SK-N-SH treated with all-trans-retinoic acid at 6 μM for 48 hours (cell line): ENCODE results near the gene GBGT1.

Experiments
- ARNTL ChIP-seq: fragments of 450-650 bp; formaldehyde crosslinking; IDR thresholded peaks from 2 replicates; pipeline ENCODE4 v1.5.0; 2020; ENCODE audit warnings: low read depth, mild to moderate bottlenecking, moderate library complexity, borderline replicate concordance
- CREB5 ChIP-seq: fragments of 250-450 bp; sonication (Bioruptor Pico); IDR thresholded peaks from 2 replicates; pipeline ENCODE4 v1.5.1; 2020; ENCODE audit warnings: low read depth, mild to moderate bottlenecking, moderate library complexity
- CSRNP3 ChIP-seq: fragments of 250-450 bp; sonication (Bioruptor Pico); IDR thresholded peaks from 2 replicates; pipeline ENCODE4 v1.5.1; 2021; ENCODE audit warnings: mild to moderate bottlenecking, moderate library complexity
- ESRRG ChIP-seq: fragments of 250-450 bp; sonication (Bioruptor Pico); IDR thresholded peaks from 2 replicates; pipeline ENCODE4 v1.6.1; 2021; ENCODE audit warnings: mild to moderate bottlenecking
- GLIS3 ChIP-seq: fragments of 250-450 bp; sonication (Bioruptor Pico); IDR thresholded peaks from 2 replicates; pipeline ENCODE4 v1.5.0; 2020; ENCODE audit warnings: mild to moderate bottlenecking, moderate library complexity
- PATZ1 ChIP-seq: fragments of 250-450 bp; sonication (Bioruptor Pico); IDR thresholded peaks from 2 replicates; pipeline ENCODE4 v1.8.0; 2020; ENCODE audit warnings: mild to moderate bottlenecking, moderate library complexity, borderline replicate concordance
- SNAI2 ChIP-seq: fragments of 250-450 bp; sonication (Bioruptor Pico); IDR thresholded peaks from 2 replicates; pipeline ENCODE4 v1.5.0; 2020; ENCODE audit warnings: mild to moderate bottlenecking, moderate library complexity
- TCF4 ChIP-seq: fragments of 250-450 bp; sonication (Bioruptor Pico); IDR thresholded peaks from 2 replicates; pipeline ENCODE4 v1.8.0; 2021; ENCODE audit warnings: mild to moderate bottlenecking, moderate library complexity, borderline replicate concordance
- TOX ChIP-seq: fragments of 250-450 bp; sonication (Bioruptor Pico); IDR thresholded peaks from 2 replicates; pipeline ENCODE4 v1.8.0; 2021; ENCODE audit warnings: mild to moderate bottlenecking, moderate library complexity, borderline replicate concordance
- ZC3H10 ChIP-seq: fragments of 250-450 bp; sonication (Bioruptor Pico); IDR thresholded peaks from 2 replicates; pipeline ENCODE4 v1.5.1; 2021; ENCODE audit warnings: mild to moderate bottlenecking, moderate library complexity
- ZFP3 ChIP-seq: fragments of 250-450 bp; sonication (Bioruptor Pico); IDR thresholded peaks from 2 replicates; pipeline ENCODE4 v1.5.0; 2020; ENCODE audit warnings: mild to moderate bottlenecking, moderate library complexity
- ZFP30 ChIP-seq: fragments of 450-650 bp; formaldehyde crosslinking; IDR thresholded peaks from 2 replicates; pipeline ENCODE4 v1.5.0; 2022; ENCODE audit warnings: mild to moderate bottlenecking, moderate library complexity
- ZNF565 ChIP-seq: fragments of 450-650 bp; formaldehyde crosslinking; conservative IDR thresholded peaks from 2 replicates; pipeline ENCODE4 v1.5.0; 2020; ENCODE audit warnings: low read depth, mild to moderate bottlenecking, moderate library complexity

GRCh38 chr9:133112663-133113026 lies 51.1 kb downstream of the GBGT1 start:
- TF ChIP-seq CSRNP3 (no peak), GLIS3 (CRISPR knock-in tag) (no peak), TCF4 (no peak), ZFP30 (CRISPR knock-in tag) (no peak), CREB5 (CRISPR knock-in tag) (no peak), ZC3H10 (CRISPR knock-in tag) (no peak), ESRRG (CRISPR knock-in tag) (no peak), ARNTL (CRISPR knock-in tag) (no peak), SNAI2 (CRISPR knock-in tag) (no peak), PATZ1 (CRISPR knock-in tag) (no peak), ZFP3 (CRISPR knock-in tag) (no peak), TOX (CRISPR knock-in tag) (no peak), ZNF565 (CRISPR knock-in tag) (no peak)
